NOMO-1 (cell line): ENCODE measurements around the gene RIOX2.

Experiments used
- DNase-seq, 2 experiments: peaks; one replicate each; lab custom pipeline; 2025; ENCODE audit not compliant: unreplicated experiment in 2 of 2; lab: John Stamatoyannopoulos, UW

Gene RIOX2

DNA sequence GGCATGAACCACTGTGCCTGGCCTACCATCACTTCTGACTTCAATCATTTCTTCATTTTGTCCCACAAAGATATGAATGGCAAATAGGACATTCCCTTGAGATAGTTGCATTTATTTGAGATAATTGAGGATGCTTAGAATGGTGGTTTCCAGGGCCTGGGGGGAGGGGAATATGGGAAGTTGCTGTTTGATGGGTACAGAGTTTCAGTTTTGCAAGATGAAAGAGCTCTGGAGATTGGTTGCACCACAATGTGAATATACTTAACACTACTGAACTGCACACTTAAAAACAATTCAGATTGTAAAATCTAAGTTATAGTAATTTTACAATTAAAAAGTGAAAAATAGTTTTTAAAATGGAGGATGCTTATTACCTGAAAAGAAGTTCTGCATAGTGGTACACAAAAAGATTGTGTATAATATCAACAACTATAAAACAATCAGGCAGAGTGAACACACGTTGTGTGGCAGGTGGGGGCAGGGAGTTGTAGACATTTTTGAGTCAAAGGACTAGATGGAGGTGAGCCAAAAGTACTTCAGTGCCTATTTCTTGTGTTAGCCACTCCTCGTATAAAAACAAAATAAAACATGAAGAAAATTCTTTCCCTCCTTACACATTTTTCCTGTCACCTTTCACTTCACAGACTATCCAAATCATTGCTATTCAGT, 18.5 kb upstream of the RIOX2 start:
- peak; percentile 34 to 42 for DNase-seq

DNA sequence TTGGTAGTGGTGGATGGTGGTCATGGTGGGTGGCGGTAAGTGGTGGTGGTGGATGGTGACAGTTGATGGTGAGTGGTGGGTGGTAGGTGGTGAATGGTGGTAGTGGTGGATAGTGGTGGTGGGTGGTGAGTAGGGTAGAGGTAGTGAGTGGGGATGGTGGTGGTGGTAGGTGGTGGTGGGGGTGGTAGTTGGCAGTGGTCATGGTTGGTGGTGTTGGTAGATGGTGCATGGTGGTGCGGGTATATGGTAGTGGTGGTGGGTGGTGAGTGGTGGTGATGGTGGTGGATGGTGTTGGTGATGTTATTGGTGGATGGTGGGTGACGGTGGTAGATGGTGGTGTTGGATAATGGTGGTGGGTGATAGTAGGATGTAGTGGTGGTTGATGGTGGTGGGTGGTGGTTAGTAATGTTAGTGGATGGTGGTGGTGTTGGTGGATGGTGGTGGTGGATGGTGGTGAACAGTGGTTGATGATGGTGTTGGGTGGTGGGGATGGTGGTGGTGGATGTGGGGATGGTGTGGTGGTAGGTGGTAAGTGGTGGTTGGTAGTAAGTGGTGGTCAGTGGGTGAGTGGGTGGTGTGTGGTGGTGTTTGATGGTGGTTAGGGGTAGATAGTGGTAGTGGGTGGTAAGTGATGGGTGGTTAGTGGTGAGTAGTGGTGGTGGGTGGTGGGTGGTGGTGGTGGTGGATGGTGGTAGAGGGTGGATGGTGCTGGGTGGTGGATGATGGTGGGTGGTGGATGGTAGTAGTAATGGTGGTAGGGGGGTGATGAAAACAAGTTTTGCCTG, 16.7 kb upstream of the RIOX2 start:
- DNase-seq, result no peak

DNA sequence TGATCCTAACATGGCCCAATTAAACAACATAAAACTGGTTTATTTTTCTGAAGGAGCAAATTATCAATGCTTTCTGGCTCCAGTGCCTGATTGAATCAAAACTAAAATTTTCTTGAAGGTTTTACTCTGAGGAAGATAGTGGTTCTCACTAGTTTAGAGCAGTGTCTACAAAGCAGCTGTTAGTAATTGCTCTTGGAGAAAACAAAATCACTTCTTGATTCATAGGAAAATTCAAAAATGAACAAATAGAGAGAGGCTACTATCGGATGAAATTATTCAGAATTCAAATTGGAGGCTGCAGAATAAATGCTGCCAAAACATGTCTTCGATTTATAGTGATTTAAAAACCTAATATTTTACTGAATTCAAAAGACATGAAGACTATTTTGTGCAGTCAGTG, 15.1 kb upstream of the RIOX2 start:
- DNase-seq, result no peak

DNA sequence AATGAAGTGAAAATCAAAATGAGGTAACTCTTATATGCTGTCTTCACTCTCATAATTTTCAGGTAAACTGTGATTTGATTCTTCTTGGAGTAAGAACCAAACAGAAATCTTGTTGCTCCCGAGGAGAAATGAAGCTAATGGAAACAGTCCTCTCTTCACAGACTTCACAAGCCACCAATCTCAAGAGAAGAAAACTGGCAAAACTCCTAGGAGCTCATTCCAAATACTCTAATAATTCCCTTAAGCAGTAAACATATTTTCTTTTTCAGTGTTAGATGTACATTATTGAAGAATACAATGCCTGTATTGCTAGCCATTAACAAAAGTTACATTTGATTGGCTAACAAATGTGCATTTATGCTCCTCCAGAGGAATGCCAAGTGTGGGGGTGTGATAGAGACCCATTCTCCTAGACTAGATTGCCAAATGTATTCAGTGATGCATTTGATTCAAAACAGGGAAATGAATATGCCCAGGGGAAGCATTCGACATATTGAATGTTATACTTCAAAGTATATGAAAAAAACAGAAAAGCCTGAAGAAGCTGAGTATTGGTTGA, 11.8 kb upstream of the RIOX2 start:
- DNase-seq, result no peak

DNA sequence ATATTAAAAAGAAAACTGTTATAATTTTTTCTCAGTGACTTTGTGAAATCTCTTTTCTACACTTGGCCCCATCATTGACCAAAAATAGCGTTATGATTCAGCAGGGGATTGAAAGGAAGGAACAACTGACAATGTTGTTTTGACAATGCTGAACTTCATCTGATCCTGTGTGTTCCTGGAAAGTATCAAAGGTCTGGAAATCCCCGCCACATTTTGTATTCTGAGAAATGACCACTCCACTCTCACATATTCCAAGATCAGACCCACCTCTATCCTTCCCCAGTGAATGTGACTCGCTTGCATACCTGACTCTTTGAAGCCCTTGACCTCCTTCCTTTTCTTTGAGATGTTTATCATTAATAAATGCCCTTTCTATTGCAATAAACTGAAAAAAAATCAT, 9.7 kb upstream of the RIOX2 start:
- DNase-seq, result no peak

- DNase-seq, result no peak
Observed at GRCh38 chr3:97979610-97980009, 7.4 kb upstream of the RIOX2 start.

DNA sequence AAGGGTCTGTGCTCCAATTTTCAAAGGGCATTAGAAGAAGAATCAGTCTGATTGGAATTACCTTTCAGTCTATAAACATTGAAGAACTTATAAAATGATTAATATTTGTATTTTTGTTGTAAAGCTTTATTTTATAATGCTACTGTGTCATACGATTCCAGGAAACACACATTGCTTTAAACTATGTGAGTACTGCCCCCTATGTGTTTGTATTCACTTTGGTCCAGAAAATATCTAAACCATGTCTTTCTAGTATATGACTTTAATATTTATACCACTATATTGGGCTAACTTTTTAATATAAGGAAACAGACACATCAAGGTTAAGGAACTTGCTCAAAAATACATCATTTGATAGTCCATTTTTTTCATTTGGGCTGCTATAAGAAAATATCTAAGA, 3.2 kb upstream of the RIOX2 start:
- DNase-seq, result no peak

DNA sequence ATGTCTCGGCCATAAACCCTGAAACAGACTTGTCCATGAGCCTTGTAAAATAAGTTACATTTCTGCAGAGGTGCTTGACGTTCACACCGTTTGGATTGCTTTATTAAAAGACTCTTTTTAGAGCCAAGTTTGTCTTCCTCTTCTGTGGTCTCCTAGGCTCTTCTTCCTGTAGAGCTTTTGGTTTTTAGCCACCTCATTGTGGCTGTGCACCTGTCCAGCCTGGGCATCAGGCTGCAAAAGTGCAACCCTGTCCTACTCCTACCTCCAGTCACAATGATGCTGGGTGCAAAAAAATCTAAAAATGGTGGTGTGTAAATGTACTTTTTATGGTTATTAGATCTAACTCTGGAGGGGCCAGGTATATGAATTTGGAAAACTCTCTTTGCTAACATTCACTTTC, 2.8 kb upstream of the RIOX2 start:
- peak in 1 of 2 experiments; percentile 7 for DNase-seq

DNA sequence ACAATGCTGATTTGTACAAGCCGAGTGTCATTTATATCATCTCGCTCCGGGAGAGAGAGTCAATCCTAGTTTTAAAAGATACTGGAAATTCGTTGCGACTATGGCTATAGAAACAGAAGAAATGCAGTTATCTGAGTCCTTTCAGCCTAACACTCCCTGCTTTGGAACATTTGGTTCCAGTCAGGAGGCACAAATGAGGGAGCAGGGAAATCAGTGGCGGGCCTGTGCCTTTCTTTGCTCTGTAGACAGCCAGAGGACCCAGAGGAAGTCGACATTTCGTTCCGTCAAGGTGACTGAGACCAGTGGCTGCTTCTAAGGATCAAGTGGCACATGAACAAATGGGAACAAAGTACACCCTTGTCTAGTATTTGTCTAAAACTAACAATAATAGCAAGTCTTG, 745 bp upstream of the RIOX2 start:
- DNase-seq, result no peak

GRCh38 chr3:97970956-97971620, 1.1 kb downstream of the RIOX2 start:
- no peak for DNase-seq

GRCh38 chr3:97970156-97970555, 2.1 kb downstream of the RIOX2 start:
- no peak for DNase-seq

GRCh38 chr3:97969541-97969940, 2.7 kb downstream of the RIOX2 start:
- no peak for DNase-seq

DNA sequence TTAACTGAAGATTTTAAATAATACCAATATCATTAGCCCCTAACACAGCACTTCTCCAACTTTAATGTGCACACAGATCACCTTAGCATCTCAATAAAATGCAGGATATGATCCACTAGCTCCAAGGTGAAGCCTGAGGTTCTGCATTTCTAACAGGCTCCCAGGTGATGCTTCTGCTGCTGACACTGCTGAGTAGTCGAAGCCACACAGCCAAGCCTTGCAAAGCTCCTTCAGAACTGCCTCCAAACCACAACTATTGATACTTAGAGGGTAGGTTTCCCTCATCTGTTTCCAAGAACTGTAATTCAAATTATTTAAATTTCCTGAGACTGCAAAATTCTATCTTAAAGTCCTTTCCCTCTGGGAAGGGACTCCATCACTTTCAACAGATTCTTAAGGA, 3.9 kb downstream of the RIOX2 start:
- DNase-seq, result no peak

DNA sequence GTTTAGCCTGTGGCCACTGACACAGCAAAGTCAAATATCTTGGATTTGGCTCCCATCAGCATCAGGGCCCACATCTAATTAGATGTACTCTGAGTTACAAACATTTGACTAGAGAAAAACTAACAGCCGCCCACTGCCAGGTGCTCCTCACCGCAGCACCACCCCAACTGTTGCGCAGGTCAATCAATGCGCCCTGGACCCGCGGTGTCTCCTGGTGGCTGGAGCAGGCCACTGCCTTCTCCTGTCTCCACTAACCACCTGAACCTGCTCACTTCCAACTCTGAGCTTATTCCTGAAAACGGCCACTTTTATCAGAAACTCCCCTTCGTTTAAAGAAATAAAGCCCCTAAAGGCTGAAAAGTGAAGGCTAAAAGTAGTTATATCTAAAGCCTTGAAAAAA, 4.3 kb downstream of the RIOX2 start:
- DNase-seq, result no peak

DNA sequence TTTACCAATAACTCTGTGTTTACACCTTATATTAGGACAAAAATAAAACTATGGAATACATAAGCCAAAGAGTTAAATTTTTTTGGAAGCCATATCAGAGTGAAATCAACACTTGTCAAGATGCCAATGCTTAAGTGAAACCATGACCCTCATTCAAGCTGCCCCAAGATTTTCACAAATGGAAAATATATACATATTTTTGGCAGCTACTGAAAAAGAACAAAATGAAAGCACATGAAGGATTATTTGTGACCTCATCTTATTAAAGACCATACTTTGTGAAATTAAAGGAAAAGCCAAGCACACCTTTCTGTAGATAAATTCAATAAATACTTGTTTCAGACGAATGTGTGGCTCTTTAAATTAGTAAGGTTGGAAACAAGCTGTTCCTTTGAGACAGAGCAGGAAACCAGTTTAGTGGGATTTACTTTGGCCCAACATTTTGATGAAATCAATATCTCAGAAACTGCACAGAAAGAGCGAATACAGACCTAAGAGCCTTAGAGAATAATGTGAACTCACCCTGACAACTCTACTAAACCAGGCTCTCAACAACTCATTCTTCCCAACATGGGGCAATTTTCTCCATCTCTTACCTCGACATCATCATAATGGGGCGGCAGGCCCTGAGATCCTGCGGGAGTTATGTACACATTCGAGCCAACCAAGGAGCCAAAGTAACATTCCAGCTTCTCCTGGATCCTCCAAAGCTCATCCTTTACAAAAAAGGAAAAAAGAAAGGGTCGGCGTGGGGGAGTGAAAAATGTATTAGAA, 11.1 kb downstream of the RIOX2 start:
- no peak for DNase-seq

DNA sequence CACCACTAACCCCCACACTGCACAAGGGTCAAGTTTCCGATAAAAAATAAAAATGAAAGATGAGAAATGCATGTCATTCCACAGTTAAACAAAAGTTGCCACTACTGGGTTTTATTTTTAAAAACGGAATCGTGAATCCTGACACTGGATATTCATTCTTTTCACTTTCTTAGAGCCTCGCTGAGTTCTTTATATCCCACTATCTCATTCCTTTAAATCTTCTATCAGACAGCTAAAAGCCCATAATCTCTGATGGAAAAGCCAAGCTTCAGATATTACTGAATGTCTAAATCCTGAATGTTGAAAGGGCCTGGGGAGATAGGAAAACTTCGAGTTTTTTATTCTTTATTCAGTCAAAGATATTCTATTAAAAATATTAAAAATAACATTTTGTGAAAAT, 11.7 kb downstream of the RIOX2 start:
- DNase-seq, result no peak

DNA sequence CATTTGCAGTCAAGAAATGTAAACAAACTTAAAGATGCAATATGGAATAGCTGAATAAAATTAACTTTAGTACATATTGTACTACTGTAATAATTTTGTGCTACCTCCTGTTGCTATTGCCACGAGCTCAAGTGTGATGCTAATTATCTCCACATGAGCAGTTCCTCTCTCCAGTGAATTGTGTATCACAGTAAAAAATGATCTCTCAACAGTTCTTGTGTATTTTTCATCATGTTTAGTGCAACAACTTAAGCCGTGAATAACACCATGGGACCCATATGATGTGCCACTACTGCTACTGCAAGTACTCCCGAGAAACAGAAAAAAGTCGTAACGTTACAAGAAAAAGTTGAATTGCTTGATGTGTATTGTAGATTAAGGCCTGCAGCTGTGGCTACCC, 12.4 kb downstream of the RIOX2 start:
- DNase-seq, result no peak

GRCh38 chr3:97958796-97959195, 13.4 kb downstream of the RIOX2 start:
- DNase-seq, result no peak

- no peak for DNase-seq
Observed at GRCh38 chr3:97958396-97958795, 13.8 kb downstream of the RIOX2 start.

GRCh38 chr3:97957617-97958311, 14.5 kb downstream of the RIOX2 start:
- DNase-seq, result no peak
